Measurements from ENCODE around the gene LDHA. TPM values are rescaled to one million over a fixed set of nuclear protein-coding genes. Genes with fewer than 3 reads are reported as not detected.

The LDHA gene
- total RNA-seq, 1 experiment from 2014 or later = 715 TPM

GRCh38 chr11:18452927-18453326 is 58.6 kb downstream of the LDHA start:
- H3K27ac ChIP-seq (ENCODE audit: low read depth, low read length, poor library complexity, severe bottlenecking) = no peak overlapping the region
- no peaks in the 10 kb centered on the region for H3K4me1 ChIP-seq (ENCODE audit: insufficient read depth, low read length, poor library complexity, severe bottlenecking)
- intact Hi-C loops (cut with micrococcal nuclease; ENCODE audit: unreplicated experiment) = no loop called here
- ChIA-PET CTCF (interaction anchor here (0.6 kb wide), 1 partner anchor 138 kb away, joined by 5 read pairs; no protein-coding TSS in a partner anchor), POLR2A (ENCODE audit: low non-redundant PET) (no interaction called here)
- H3K4me3 ChIP-seq (ENCODE audit: low read depth, low read length, poor library complexity, severe bottlenecking) = no peak overlapping the region
- TF ChIP-seq EZH2 (IDR thresholded peaks at IDR 0.05; ENCODE audit: borderline replicate concordance, low read depth, low read length, poor library complexity, severe bottlenecking) (no peak), CTCF (conservative IDR thresholded peaks at IDR 0.05; ENCODE audit: low read depth, low read length) (no peak)
- no peaks in the 10 kb centered on the region for H3K36me3 ChIP-seq (ENCODE audit: insufficient read depth, low read length, poor library complexity, severe bottlenecking)
- H3K27me3 ChIP-seq (replicated peaks; ENCODE audit: insufficient read depth, low read depth, low read length, poor library complexity) = no peaks in the 10 kb centered on the region
- BruUV-seq (replicated peaks) = no TSS peak
- DNase-seq (ENCODE audit: low spot score) = no peak
- no peaks in the 10 kb centered on the region for H3K9me3 ChIP-seq (ENCODE audit: low read depth, low read length, poor library complexity, severe bottlenecking)

- Histone ChIP-seq H3K9me3 (ENCODE audit: low read depth, low read length, poor library complexity, severe bottlenecking) (no peaks in the 10 kb centered on the region), H3K27me3 (replicated peaks; ENCODE audit: insufficient read depth, low read depth, low read length, poor library complexity) (no peaks in the 10 kb centered on the region), H3K4me3 (ENCODE audit: low read depth, low read length, poor library complexity, severe bottlenecking) (no peak within 1 kb of the TSS), H3K27ac (ENCODE audit: low read depth, low read length, poor library complexity, severe bottlenecking) (no peak within 1 kb of the TSS), H3K4me1 (ENCODE audit: insufficient read depth, low read length, poor library complexity, severe bottlenecking) (no peaks in the 10 kb centered on the region), H3K36me3 (ENCODE audit: insufficient read depth, low read length, poor library complexity, severe bottlenecking) (no peaks in the 10 kb centered on the region)
- CTCF ChIA-PET = no interaction called here
- intact Hi-C loops (cut with micrococcal nuclease; ENCODE audit: unreplicated experiment) = no loop called here
- BruUV-seq (replicated peaks) = no TSS peak
- DNase-seq (ENCODE audit: low spot score) = no peak
- POLR2A ChIA-PET (ENCODE audit: low non-redundant PET) = no interaction called here
- TF ChIP-seq CTCF (conservative IDR thresholded peaks at IDR 0.05; ENCODE audit: low read depth, low read length) = no peak
- no peak for TF ChIP-seq EZH2 (IDR thresholded peaks at IDR 0.05; ENCODE audit: borderline replicate concordance, low read depth, low read length, poor library complexity, severe bottlenecking)
Observed at GRCh38 chr11:18455686-18456372, 61.5 kb downstream of the LDHA start, which contains the start of gene LDHAL6A. LDHAL6A (plus strand) TSS chr11:18455856; CDS start chr11:18456681, 825 bp downstream.

- no peak for DNase-seq (ENCODE audit: low spot score)
- Histone ChIP-seq H3K4me3 (ENCODE audit: low read depth, low read length, poor library complexity, severe bottlenecking) (no peak overlapping the region), H3K36me3 (ENCODE audit: insufficient read depth, low read length, poor library complexity, severe bottlenecking) (no peaks in the 10 kb centered on the region), H3K27ac (ENCODE audit: low read depth, low read length, poor library complexity, severe bottlenecking) (no peak overlapping the region), H3K27me3 (replicated peaks; ENCODE audit: insufficient read depth, low read depth, low read length, poor library complexity) (no peaks in the 10 kb centered on the region), H3K9me3 (ENCODE audit: low read depth, low read length, poor library complexity, severe bottlenecking) (no peaks in the 10 kb centered on the region), H3K4me1 (ENCODE audit: insufficient read depth, low read length, poor library complexity, severe bottlenecking) (no peaks in the 10 kb centered on the region)
- ChIA-PET CTCF (no interaction called here), POLR2A (ENCODE audit: low non-redundant PET) (no interaction called here)
- no peak for TF ChIP-seq EZH2 (IDR thresholded peaks at IDR 0.05; ENCODE audit: borderline replicate concordance, low read depth, low read length, poor library complexity, severe bottlenecking)
- TF ChIP-seq CTCF (conservative IDR thresholded peaks at IDR 0.05; ENCODE audit: low read depth, low read length) = no peak
- intact Hi-C loops (cut with micrococcal nuclease; ENCODE audit: unreplicated experiment) = no loop called here
- no TSS peak for BruUV-seq (replicated peaks)
Observed at GRCh38 chr11:18457450-18457849, 63.1 kb downstream of the LDHA start.

Small RNA genes lying within 50 kb of the gene (microRNA-seq; reads per million reads assigned to microRNA genes)
- not detected for gene MIR3159

Other genes starting within 250 kb of the LDHA start
- not detected in 2 replicates for gene MRGPRX4, start 221.7 kb upstream of the LDHA start, total RNA-seq (2021)
- gene SAA4, start 157.8 kb upstream of the LDHA start, total RNA-seq (2021) = not detected in 2 replicates
- 1.2 TPM in 1 of 2 replicates, not detected in the other for gene SAA2, start 145.9 kb upstream of the LDHA start, total RNA-seq (2021)
- 0.63 TPM in 1 of 2 replicates, not detected in the other for gene SAA1, start 128.3 kb upstream of the LDHA start, total RNA-seq (2021)
- gene HPS5, start 72.4 kb upstream of the LDHA start, total RNA-seq (2021) = 17.7 and 18.9 TPM in 2 replicates
- 46.9 and 56.2 TPM in 2 replicates for gene GTF2H1, start 72.0 kb upstream of the LDHA start, total RNA-seq (2021)
- not detected in 2 replicates for gene LDHC, start 17.8 kb downstream of the LDHA start, total RNA-seq (2021)
- gene LDHAL6A, start 61.3 kb downstream of the LDHA start, total RNA-seq (2021) = not detected in 2 replicates
- gene TSG101, start 132.4 kb downstream of the LDHA start, total RNA-seq (2021) = 48.2 and 49.1 TPM in 2 replicates
- 17.5 and 17.8 TPM in 2 replicates for gene UEVLD, start 194.2 kb downstream of the LDHA start, total RNA-seq (2021)
- gene MISFA, start 205.2 kb downstream of the LDHA start, total RNA-seq (2021) = 4.6 and 5.8 TPM in 2 replicates
- 13.1 and 16.1 TPM in 2 replicates for gene SPTY2D1, start 239.8 kb downstream of the LDHA start, total RNA-seq (2021)